ENCODE results near the gene NUDT4. TPM values are rescaled to one million over a fixed set of nuclear protein-coding genes. Genes with fewer than 3 reads are reported as not detected.

Gene NUDT4
- total and polyA plus RNA-seq, 2 of the 8 experiments (the other 6 are each of a cell fraction or from before 2014, with no cell fraction given) = 17.3 to 71.7 TPM

- no peak for FAIRE-seq
- POLR2A ChIA-PET (ENCODE audit: partially characterized antibody) = no interaction called here
Measured at GRCh38 chr12:93347054-93347785, 30.5 kb upstream of the NUDT4 start.

More at GRCh38 chr12:93347054-93347785, 30.5 kb upstream of the NUDT4 start:
- Histone ChIP-seq H4K8ac (ENCODE audit: extremely low read depth, insufficient read depth, low read length) (no peak overlapping the region), H3K4me1 (replicated peaks in 1 of 4; ENCODE audit: control insufficient read depth in 3 of 4, insufficient read depth in 4 of 4, low read length in 3 of 4) (no peaks in the 10 kb centered on the region), H3K9me3 (ENCODE audit: insufficient read depth in 2 of 2, low read depth in 1 of 2, low read length in 1 of 2) (no peaks in the 10 kb centered on the region), H3K23ac (ENCODE audit: insufficient read length) (no peak overlapping the region), H4K5ac (ENCODE audit: insufficient read length, low read depth, low read length) (no peak overlapping the region), H3K56ac (replicated peaks; ENCODE audit: insufficient read length, low read depth, low read length) (no peak overlapping the region), H3K14ac (ENCODE audit: insufficient read length) (no peak overlapping the region), H3K36me3 (ENCODE audit: control insufficient read depth in 2 of 4, insufficient read depth in 4 of 4, low read length in 3 of 4) (no peaks in the 10 kb centered on the region), H3K9ac (replicated peaks in 1 of 4; ENCODE audit: extremely low read depth in 1 of 4, low read depth in 3 of 4, low read length in 3 of 4) (no peak overlapping the region), H2BK12ac (ENCODE audit: low read depth, low read length) (no peak overlapping the region), H2AK5ac (ENCODE audit: low read depth, low read length) (no peak overlapping the region), H3K27me3 (replicated peaks in 1 of 4; ENCODE audit: control insufficient read depth in 3 of 4, extremely low read depth in 1 of 4, insufficient read depth in 3 of 4, low read length in 3 of 4) (no peaks in the 10 kb centered on the region), H3K79me2 (ENCODE audit: control insufficient read depth in 1 of 2, insufficient read depth in 2 of 2, low read length in 2 of 2) (no peaks in the 10 kb centered on the region), H3K4me3 (ENCODE audit: extremely low read depth in 1 of 4, insufficient read depth in 2 of 4, low read depth in 3 of 4, low read length in 4 of 4) (no peak overlapping the region), H3K27ac (ENCODE audit: low read depth, low read length) (no peak overlapping the region), H3K4ac (replicated peaks; ENCODE audit: insufficient read length, low read depth, low read length) (no peak overlapping the region), H3K79me1 (ENCODE audit: low read depth, low read length) (no peaks in the 10 kb centered on the region), H2BK15ac (ENCODE audit: low read length) (no peak overlapping the region), H2BK20ac (ENCODE audit: low read length) (no peak overlapping the region), H2BK120ac (replicated peaks; ENCODE audit: low read depth, low read length) (no peak overlapping the region), H2AFZ (ENCODE audit: low read length) (no peak overlapping the region), H4K20me1 (replicated peaks in 1 of 2; ENCODE audit: control insufficient read depth in 1 of 2, insufficient read depth in 2 of 2, low read length in 2 of 2) (no peaks in the 10 kb centered on the region), H4K91ac (replicated peaks; ENCODE audit: insufficient read length, low read length) (no peak overlapping the region), H2BK5ac (ENCODE audit: low read depth, low read length) (no peak overlapping the region), H3K18ac (ENCODE audit: extremely low read depth, low read length) (no peak overlapping the region), H3K23me2 (ENCODE audit: low read depth, low read length) (no peaks in the 10 kb centered on the region), H3K4me2 (ENCODE audit: insufficient read depth in 1 of 2, low read depth in 2 of 2, low read length in 2 of 2) (no peak overlapping the region)
- 85% methylated on average over 8 of the region's 8 CpGs; no CpG with 5 or more reads in 1 of the 2 experiments for WGBS, 2 experiments (ENCODE audit: extremely low coverage in 1 of 2, insufficient coverage in 1 of 2, insufficient read length in 1 of 2, insufficient replicate concordance in 2 of 2, low coverage in 1 of 2, low lambda C conversion rate in 2 of 2, missing lambda C conversion rate in 1 of 2)
- CTCF ChIA-PET (ENCODE audit: partially characterized antibody) = interaction anchor here (0.6 to 1.2 kb wide), 3 partner anchors 55 to 281 kb away, joined by 3 read pairs; no protein-coding TSS in a partner anchor
- no peak for TF ChIP-seq TBP (IDR thresholded peaks at IDR 0.05; ENCODE audit: low read depth, low read length)
- TF ChIP-seq MAFK (IDR thresholded peaks at IDR 0.05; ENCODE audit: low read depth, low read length) = peak; percentile 36; the same call in 1 of the 2 replicates
- no peak for DNase-seq (ENCODE audit: low read depth in 1 of 2, low spot score in 2 of 2)

Measured in H1 (cell line).